Stimulated activated CD4-positive, alpha-beta T cell treated with anti-CD3 and anti-CD28 coated beads, Interleukin-4, amount 100 ng/mL, for 4 hours (primary cell): ENCODE results near the gene TMEM135.
"Not testable (repeated sequence)": the region's sequence is repeated elsewhere in the genome, so short reads cannot be mapped to it uniquely, and the experiment has no call there.

ENCODE experiments used
- DNase-seq, 2 experiments: peaks; one replicate each; pipeline ENCODE4 v3.0.0-alpha.2; 2020

The TMEM135 gene

GRCh38 chr11:87037450-87038234 is at the start of gene TMEM135:
Gene TMEM135 (plus strand): TSS chr11:87037934. CDS start chr11:87038046, 112 bp downstream.
- peak; percentile 90 to 93 for DNase-seq

GRCh38 chr11:86988351-86988881 is 49.3 kb upstream of the TMEM135 start:
- DNase-seq = no peak

GRCh38 chr11:86990031-86990430 is 47.7 kb upstream of the TMEM135 start:
- DNase-seq = no peak

DNA sequence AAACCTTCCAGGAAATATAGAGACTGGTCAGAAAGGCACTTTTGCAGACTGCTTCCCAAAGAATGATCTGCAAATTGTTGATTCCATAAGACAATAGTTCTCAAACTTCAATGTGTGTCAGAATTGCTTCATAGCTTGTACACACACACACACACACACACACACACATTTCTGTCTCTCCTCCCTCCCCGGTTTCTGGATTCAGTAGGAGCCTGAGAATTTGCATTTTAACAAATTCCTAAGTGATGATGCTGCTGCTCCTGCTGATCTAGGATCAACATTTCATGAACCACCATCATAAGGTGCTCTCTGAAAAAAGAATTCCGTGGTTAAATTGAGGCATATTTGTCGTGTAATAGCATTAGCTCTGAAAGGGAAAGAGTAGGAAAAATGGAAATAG is 47.2 kb upstream of the TMEM135 start:
- no peak for DNase-seq

DNA sequence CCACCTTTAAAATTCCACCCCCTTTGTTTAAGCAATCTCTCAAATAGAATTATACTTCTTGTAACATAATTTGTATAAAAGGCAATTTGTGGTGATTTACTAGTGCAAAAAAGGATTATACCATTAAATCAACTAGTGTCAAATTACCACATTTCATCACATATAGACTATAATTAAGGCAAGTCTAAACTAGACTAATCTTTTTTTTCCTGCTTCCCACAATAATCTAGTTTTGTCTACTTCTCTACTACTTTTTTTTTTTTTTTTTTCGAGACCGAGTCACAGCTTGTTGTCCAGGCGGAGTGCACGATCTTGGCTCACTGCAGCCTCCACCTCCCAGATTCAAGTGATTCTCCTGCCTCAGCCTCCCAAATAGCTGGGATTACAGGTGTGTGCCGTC is 46.4 kb upstream of the TMEM135 start:
- DNase-seq = no peak

DNA sequence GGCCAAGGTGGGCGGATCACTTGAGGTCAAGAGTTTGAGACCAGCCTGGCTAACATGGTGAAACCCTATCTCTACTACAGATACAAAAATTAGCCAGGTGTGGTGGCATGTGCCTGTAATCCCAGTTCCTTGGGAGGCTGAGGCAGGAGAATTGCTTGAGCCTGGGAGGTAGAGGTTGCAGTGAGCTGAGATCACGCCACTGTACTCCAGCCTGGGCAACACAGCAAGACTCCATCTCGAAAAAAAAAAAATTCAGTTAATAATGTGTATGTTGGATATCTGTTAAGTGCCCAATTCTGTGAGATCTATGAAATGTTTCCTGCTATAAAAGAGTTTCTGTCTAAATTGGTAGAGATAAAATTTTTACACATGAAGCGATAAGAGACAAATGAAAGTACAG is 45.4 kb upstream of the TMEM135 start:
- not testable (repeated sequence) for DNase-seq

GRCh38 chr11:86993031-86993430 is 44.7 kb upstream of the TMEM135 start:
- no peak for DNase-seq

GRCh38 chr11:86996953-86997570 is 40.7 kb upstream of the TMEM135 start:
- no peak for DNase-seq

GRCh38 chr11:86999388-86999787 is 38.3 kb upstream of the TMEM135 start:
- no peak for DNase-seq

GRCh38 chr11:86999859-87000753 is 37.6 kb upstream of the TMEM135 start:
- DNase-seq = no peak

GRCh38 chr11:87002918-87003317 is 34.8 kb upstream of the TMEM135 start:
- no peak for DNase-seq

DNA sequence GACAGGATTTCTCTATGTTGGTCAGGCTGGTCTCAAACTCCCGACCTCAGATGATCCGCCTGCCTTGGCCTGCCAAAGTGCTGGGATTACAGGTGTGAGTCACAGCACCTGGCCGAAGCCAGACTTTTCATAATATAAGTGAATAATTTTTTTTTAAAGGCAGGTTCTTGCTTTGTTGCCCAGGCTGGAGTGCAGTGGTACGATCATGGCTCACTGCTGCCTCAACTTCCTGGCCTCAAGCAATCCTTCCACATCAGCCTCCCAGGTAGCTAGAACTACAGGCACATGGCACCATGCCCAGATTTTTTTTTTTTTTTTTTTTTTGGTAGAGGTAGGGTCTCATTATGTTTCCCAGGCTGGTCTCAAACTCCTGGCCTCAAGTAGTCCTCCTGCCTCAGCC is 33.5 kb upstream of the TMEM135 start:
- DNase-seq = not testable (repeated sequence)

GRCh38 chr11:87005569-87005921 is 32.2 kb upstream of the TMEM135 start:
- no peak for DNase-seq

- DNase-seq = no peak
Measured at GRCh38 chr11:87006035-87006434, 31.7 kb upstream of the TMEM135 start.

GRCh38 chr11:87007963-87008362 is 29.8 kb upstream of the TMEM135 start:
- no peak for DNase-seq

- no peak for DNase-seq
Measured at GRCh38 chr11:87012089-87012488, 25.6 kb upstream of the TMEM135 start.

GRCh38 chr11:87012673-87013072 is 25.1 kb upstream of the TMEM135 start:
- no peak for DNase-seq

- DNase-seq = no peak
Measured at GRCh38 chr11:87013912-87014825, 23.6 kb upstream of the TMEM135 start.

DNA sequence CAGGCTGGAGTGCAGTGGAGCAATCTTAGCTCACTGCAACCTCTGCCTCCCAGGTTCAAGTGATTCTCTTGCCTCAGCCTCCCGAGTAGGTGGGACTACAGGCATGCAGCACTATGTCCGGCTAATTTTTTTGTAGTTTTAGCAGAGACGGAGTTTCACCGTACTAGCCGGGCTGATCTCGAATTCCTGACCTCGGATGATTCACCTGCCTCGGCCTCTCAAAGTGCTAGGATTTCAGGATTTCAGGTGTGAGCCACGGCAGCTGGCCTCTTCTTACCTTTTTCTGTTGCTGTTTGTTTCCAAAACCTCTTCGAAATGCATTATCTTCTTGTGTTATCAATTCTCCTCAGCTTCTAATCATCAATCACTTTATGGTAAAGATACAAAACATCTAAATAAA is 22.1 kb upstream of the TMEM135 start:
- no peak for DNase-seq

GRCh38 chr11:87019613-87020271 is 18.0 kb upstream of the TMEM135 start:
- no peak for DNase-seq

DNA sequence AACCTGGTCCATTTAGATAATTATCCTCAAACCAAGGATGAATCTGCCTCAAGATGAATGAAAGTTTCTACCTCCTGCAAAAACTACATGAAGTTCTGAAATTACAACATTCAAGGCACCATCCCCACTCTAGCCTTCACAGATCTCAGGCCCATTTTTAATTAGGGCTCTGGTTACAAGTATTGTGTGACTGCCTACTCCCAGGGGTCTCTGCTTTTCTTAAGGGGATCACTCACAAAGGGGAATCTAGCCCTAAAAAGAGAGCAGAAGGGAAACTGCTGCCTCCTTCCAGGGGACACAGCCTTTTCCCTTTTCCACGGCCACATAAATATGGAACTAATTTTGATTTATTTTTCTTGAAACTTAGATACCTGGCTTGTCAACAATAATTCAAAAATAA is 17.4 kb upstream of the TMEM135 start:
- no peak for DNase-seq
